ENCODE measurements around the gene MDFI. TPM values are rescaled to one million over a fixed set of nuclear protein-coding genes. Genes with fewer than 3 reads are reported as not detected.

The MDFI gene
- total RNA-seq, 1 donor from 2014 or later, result not detected

- Mint-ChIP-seq H3K27me3 (no peaks in the 10 kb centered on the region), H3K27ac (no peak overlapping the region), H3K9me3 (no peaks in the 10 kb centered on the region), H3K36me3 (ENCODE audit: low read depth) (peaks cover 26% of the 10 kb centered on the region), H3K4me1 (peaks cover 10% of the 10 kb centered on the region), H3K4me3 (no peak overlapping the region)
- DNase-seq (no peak), ATAC-seq (ENCODE audit: low read depth) (no peak)
- intact Hi-C loops (cut with micrococcal nuclease), result loop anchor here (2.0 to 5.0 kb wide), 4 partner anchors 132 to 565 kb away; partner anchors contain the start of genes TFEB and TOMM6
- POLR2A ChIA-PET, result interaction anchor here (1.3 to 2.1 kb wide), 3 partner anchors 131 to 185 kb away, joined by 3 to 13 read pairs (median 13); partner anchors contain the start of gene TOMM6
- CTCF ChIA-PET, result interaction anchor here (0.7 to 3.7 kb wide), 15 partner anchors 10 to 235 kb away, joined by 3 to 27 read pairs (median 4); partner anchors contain the start of gene TOMM6
- TF ChIP-seq CTCF (IDR thresholded peaks at IDR 0.05), result no peak
Observed at GRCh38 chr6:41602422-41602743, 35.9 kb upstream of the MDFI start.

GRCh38 chr6:41602864-41603608 lies 35.2 kb upstream of the MDFI start:
- CTCF ChIA-PET, result interaction anchor here (0.7 to 3.7 kb wide), 16 partner anchors 11 to 477 kb away, joined by 3 to 27 read pairs (median 4); partner anchors contain the start of gene TOMM6
- H3K9me3 Mint-ChIP-seq, result no peaks in the 10 kb centered on the region
- intact Hi-C loops (cut with micrococcal nuclease), result loop anchor here (1.0 to 5.0 kb wide), 6 partner anchors 79 to 564 kb away; partner anchors contain the start of genes TFEB and TOMM6
- H3K4me1 Mint-ChIP-seq, result peaks cover 10% of the 10 kb centered on the region
- peak overlapping the region; percentile 46 for H3K4me3 Mint-ChIP-seq
- peaks cover 22% of the 10 kb centered on the region for H3K36me3 Mint-ChIP-seq (ENCODE audit: low read depth)
- POLR2A ChIA-PET, result interaction anchor here (0.6 to 2.1 kb wide), 5 partner anchors 80 to 184 kb away, joined by 3 to 13 read pairs (median 3); partner anchors contain the start of gene TOMM6
- H3K27me3 Mint-ChIP-seq, result no peaks in the 10 kb centered on the region
- no peak for TF ChIP-seq CTCF (IDR thresholded peaks at IDR 0.05)
- H3K27ac Mint-ChIP-seq, result no peak overlapping the region
- DNase-seq (peak; percentile 55), ATAC-seq (ENCODE audit: low read depth) (peak; percentile 85)

GRCh38 chr6:41604006-41604405 lies 34.3 kb upstream of the MDFI start:
- intact Hi-C loops (cut with micrococcal nuclease), result loop anchor here (5.0 kb wide), 1 partner anchor 563 kb away; no protein-coding TSS in a partner anchor
- DNase-seq (no peak), ATAC-seq (ENCODE audit: low read depth) (no peak)
- peaks cover 14% of the 10 kb centered on the region for H3K36me3 Mint-ChIP-seq (ENCODE audit: low read depth)
- H3K27me3 Mint-ChIP-seq, result no peaks in the 10 kb centered on the region
- CTCF ChIA-PET, result interaction anchor here (0.7 to 3.7 kb wide), 5 partner anchors 77 to 476 kb away, joined by 3 to 27 read pairs (median 9); no protein-coding TSS in a partner anchor
- no peaks in the 10 kb centered on the region for H3K9me3 Mint-ChIP-seq
- TF ChIP-seq CTCF (IDR thresholded peaks at IDR 0.05), result no peak
- H3K4me3 Mint-ChIP-seq, result no peak overlapping the region
- POLR2A ChIA-PET, result interaction anchor here (1.3 kb wide), 1 partner anchor 183 kb away, joined by 3 read pairs; the partner anchor contains the start of gene TOMM6
- H3K4me1 Mint-ChIP-seq, result peaks cover 10% of the 10 kb centered on the region
- H3K27ac Mint-ChIP-seq, result no peak overlapping the region

GRCh38 chr6:41605649-41606048 lies 32.6 kb upstream of the MDFI start:
- Mint-ChIP-seq H3K4me1 (peaks cover 10% of the 10 kb centered on the region), H3K27me3 (peaks cover 1% of the 10 kb centered on the region), H3K9me3 (no peaks in the 10 kb centered on the region), H3K4me3 (no peak overlapping the region), H3K36me3 (ENCODE audit: low read depth) (peaks cover 4% of the 10 kb centered on the region), H3K27ac (no peak overlapping the region)
- no peak for DNase-seq
- intact Hi-C loops (cut with micrococcal nuclease), result no loop called here
- no peak for TF ChIP-seq CTCF (IDR thresholded peaks at IDR 0.05)
- CTCF ChIA-PET, result interaction anchor here (0.7 kb wide), 1 partner anchor 78 kb away, joined by 3 read pairs; no protein-coding TSS in a partner anchor
- POLR2A ChIA-PET, result interaction anchor here (0.7 kb wide), 1 partner anchor 302 kb away, joined by 4 read pairs; no protein-coding TSS in a partner anchor
- ATAC-seq (ENCODE audit: low read depth), result no peak

GRCh38 chr6:41607036-41607435 lies 31.2 kb upstream of the MDFI start:
- no peak for TF ChIP-seq CTCF (IDR thresholded peaks at IDR 0.05)
- no peak for ATAC-seq (ENCODE audit: low read depth)
- intact Hi-C loops (cut with micrococcal nuclease), result no loop called here
- CTCF ChIA-PET, result no interaction called here
- peaks cover 3% of the 10 kb centered on the region for H3K27me3 Mint-ChIP-seq
- no peak overlapping the region for H3K4me3 Mint-ChIP-seq
- H3K36me3 Mint-ChIP-seq (ENCODE audit: low read depth), result no peaks in the 10 kb centered on the region
- no peak overlapping the region for H3K27ac Mint-ChIP-seq
- H3K4me1 Mint-ChIP-seq, result peaks cover 10% of the 10 kb centered on the region
- POLR2A ChIA-PET, result no interaction called here
- no peaks in the 10 kb centered on the region for H3K9me3 Mint-ChIP-seq
- no peak for DNase-seq

Measured in activated B cell treated with CpG ODN at 0.5 μM for 24 hours (primary cell).